GM18505 (cell line): ENCODE measurements around the gene RASGEF1C.
"Not testable (repeated sequence)": the region's sequence is repeated elsewhere in the genome, so short reads cannot be mapped to it uniquely, and the experiment has no call there.

Experiments
- ATAC-seq: cut with Tn5 transposase; IDR thresholded peaks from one replicate; pipeline ENCODE4 v1.9.1; 2021; ENCODE audit not compliant: unreplicated experiment
- POLR2A ChIP-seq: IDR thresholded peaks from 4 replicates; pipeline ENCODE4 v1.6.1; 2011; ENCODE audit warnings: borderline replicate concordance; ENCODE audit not compliant: insufficient read depth, insufficient read length; ENCODE audit errors: extremely low read depth

The RASGEF1C gene

DNA sequence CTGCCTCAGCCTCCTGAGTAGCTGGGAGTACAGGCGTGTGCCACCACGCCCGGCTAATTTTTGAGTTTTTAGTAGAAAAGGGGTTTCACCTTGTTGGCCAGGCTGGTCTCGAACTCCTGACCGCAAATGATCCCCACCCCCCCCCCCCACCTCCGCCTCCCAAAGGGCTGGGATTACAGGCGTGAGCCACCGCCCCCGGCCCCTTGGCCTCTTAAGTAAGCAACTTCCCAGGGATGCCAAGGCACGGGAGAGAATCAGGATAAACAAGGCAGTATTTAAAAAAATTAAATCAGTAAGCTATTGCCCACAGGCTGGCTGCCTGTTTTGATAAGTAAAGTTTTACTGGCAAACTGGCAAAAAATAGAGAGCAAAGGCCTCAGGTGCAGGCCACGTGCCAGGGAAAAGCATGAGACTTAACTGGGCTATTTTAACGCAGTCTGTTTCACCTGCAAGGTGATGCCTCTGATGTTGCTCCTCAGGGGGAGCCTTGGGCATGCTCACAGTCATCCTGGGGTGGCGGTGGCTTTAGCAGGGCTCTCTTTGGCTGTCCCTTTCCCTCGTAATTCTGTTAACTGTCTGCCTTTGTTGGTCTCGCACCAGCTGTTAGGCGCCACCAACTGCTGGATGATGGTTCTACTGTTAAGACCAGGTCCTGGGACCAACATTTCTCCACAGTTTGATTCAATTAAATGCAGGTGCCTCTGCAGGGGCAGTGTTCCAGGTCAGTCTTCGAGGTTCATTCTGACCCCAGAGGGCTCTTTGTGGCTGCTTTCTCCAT, 118.1 kb downstream of the RASGEF1C start:
- ATAC-seq, result no peak

DNA sequence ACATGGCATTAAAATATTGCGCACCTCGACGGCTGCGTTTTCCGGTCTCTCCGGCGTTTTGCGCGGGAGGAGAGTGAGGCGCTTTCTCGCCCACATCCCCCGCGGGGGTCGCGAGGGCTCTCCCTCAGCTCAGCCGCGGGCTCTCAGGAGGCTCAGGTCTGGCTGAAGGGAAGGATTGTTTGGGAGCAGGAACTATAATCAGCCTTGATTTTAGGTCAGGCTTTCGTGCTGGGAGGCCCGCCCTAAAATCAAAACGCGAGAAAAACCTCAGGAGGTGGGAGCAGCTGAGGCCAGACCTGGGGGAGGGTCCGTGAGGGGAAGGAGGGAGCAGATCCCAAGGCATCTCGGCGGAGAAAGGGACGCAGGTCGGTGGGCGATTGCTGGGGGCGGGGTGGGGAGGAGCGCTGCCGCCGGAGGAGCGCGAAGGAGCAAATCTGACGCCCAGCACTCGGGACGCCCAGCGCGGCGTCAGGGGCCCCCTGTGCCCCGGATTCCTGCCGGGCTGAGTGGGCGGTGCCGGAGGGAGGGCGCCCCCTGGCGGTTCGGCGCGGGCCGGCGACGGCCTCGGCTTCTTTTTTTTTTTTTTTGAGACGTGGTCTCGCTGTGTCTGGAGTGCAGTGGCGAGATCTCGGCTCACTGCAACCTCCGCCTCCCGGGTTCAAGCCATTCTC, 118.8 kb downstream of the RASGEF1C start:
- no peak for TF ChIP-seq POLR2A
- ATAC-seq, result no peak

More for the DNA sequence above, 118.1 kb downstream of the RASGEF1C start:
- no peak for TF ChIP-seq POLR2A

DNA sequence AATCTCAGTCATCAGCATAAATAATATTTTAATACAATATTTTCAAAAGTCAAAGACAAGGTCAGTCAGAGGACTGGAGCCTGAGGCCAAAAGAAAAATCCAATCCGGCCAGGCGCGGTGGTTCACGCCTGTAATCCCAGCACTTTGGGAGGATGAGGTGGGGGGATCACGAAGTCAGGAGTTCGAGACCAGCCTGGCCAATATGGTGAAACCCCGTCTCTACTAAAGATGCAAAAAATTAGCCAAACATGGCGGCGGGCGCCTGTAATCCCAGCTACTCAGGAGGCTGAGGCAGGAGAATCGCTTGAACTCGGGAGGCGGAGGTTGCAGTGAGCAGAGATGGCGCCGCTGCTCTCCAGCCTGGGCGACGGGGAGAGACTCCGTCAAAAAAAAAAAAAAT, 119.4 kb downstream of the RASGEF1C start:
- not testable (repeated sequence) for ATAC-seq

DNA sequence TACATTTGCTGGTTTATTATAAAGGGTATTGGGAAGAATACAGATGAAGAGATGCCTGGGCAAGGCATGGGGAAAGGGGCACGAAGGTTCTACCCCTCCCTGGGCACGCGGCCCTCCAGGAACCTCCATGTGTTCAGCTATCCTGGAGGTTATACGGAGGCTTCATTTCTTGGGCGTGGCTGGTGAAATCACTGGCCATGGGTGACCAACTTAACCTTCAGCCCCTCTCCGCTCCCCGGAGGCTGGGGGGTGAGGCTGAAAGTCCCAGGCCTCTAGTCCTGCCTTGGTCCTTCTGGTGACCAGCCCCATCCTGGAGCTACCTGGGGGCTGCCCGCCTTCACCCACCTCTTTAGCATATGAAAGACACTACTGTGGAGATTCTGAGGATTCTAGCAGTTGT, 120.5 kb downstream of the RASGEF1C start:
- TF ChIP-seq POLR2A, result no peak
- ATAC-seq, result no peak

DNA sequence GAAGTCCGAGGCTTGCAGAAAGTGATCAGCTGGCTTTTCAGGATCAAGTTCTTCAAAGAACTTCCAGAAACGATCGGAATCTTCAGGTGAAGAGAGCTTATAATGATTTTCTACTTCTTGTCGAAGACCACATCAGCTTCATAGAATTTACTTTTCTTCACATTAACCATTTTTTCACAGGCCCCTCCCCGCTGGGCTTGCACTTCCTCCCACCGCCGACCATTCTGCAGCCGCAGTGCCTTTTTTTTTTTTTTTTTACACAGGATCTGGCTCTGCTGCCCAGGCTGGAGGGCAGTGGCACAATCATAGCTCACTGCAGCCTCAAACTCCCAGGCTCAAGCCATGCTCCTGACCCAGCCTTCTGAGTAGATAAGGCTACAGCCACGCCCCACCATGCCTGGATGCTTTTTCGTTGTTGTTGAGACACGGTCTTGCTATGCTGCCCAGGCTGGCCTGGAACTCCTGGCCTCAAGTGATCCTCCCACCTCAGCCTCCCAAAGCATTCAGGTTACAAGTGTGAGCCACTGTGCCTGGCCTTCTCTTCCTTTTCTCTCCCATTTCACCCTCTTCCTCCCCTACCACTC, 122.1 kb downstream of the RASGEF1C start:
- ATAC-seq, result no peak

DNA sequence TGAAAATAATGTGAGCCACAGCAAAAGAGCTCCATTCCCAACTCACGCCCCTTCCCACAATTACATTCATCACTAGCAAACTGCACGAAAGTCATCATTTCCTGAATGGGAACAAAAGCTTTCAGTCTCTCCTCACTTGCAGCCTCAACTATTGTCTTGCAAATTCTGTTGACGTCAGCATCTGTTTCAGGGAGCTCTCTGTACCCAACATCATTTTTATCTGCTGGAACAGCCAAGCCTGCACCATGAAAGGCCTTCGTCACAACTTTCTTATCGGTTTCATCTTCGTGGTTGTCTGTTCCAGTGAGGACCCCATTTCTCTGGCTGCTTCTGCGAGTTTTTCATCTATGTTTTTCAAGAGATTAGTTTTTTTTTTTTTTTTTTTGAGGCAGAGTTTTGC, 123.2 kb downstream of the RASGEF1C start:
- no peak for ATAC-seq
- no peak for TF ChIP-seq POLR2A

More for the DNA sequence above, 122.1 kb downstream of the RASGEF1C start:
- TF ChIP-seq POLR2A, result no peak

DNA sequence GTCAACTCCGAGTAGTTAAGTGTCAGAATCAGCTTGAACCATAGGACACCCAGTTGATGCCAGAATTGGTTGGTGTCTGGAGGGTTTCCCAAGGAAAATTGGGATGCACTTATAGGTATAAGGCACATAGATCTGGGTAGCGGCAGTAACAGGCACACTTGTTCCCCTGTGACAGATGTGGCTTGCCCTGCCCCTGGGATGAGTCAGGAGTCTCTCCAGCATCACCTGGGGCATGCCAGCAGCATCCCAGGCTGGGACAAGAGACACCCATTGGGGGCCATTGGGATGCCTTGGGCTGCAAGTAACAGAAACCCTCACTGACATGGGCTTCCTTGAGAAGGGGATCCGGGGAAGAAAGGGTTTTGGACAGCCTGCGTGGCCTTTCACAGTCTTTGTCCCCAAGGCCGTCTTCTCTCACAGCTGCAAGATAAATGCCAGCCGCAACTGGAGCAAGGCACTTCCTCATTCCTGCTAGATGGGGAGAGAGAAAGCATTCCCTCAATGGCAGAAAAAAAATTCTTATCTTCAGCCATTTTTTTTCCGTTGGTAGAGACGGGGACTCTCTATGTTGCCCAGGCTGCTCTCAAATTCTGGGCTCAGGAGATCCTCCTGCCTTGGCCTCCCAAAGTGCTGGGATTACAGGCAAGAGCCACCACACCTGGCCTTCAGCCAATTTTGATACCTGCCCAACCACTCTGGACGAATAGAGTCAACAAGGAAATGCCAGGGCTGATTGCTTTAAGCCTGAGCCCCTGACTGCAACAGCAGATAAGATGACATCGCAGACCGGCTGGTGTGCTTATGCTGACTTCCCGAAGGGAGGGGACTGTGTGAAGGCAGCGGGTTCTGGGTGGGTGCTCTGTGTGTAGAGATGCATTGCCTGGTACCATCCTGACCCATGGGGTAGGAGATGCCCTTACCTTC, 124.1 kb downstream of the RASGEF1C start:
- ATAC-seq, result no peak
- no peak for TF ChIP-seq POLR2A

DNA sequence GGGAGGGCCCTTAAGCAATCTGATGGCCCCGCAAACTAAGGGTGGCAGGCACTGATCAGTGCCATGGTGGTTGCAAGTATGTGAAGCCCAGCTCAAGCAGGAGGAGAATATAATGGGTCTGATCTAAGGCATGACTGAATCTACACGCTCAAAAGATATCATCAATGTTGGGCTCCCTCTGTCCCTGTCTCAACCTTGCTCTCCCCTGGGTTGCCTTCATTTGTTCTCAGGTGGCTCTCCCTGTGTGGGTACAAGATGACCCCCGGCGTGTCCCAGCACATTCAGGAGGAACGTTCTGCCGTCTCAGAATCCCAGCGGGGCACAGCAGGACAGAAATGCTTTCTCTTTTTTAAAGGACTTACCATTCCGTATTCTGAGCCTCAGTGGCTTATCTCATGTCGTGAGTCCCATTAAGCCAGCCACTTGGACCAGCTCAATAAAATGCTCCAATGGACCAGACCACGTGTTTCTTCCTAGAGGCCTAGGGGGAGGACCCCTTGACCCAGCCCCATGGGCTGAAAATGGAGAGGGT, 125.4 kb downstream of the RASGEF1C start:
- TF ChIP-seq POLR2A, result no peak
- ATAC-seq, result no peak

DNA sequence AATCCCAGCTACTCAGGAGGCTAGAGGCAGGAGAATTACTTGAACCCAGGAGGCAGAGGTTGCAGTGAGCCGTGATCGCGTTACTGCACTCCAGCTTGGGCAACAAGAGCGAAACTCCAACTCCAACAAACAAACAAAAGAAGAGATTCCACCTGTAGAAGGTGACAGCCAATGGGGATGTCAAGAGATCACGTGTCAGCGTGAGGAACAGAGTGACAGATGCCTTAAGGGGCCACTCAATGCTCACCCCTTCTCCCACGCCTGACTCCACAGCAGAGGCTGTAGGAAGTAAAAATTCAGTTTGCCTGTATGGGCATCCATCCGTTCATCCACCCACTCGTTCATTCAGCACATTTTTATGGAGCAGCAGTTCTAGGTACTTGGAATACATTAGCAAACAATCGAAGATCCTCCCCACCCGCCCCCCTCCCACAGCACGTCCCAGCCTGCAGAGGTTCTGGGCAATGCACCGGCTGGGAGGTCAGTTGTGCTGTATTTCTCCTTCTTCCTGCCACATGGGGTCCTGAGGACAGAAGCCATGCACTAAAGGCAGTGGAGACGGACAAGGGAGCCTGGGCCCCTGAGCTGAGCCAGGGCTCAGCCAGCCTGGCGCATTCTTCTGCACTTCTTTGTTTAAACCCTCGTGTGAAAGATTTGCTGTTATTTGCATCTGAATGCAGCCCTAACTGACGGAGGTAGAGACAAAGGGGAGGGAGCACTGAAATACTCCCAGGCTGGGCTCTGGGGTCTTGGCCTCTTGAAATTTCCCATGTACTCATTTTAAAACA, 126.2 kb downstream of the RASGEF1C start:
- no peak for TF ChIP-seq POLR2A
- no peak for ATAC-seq

DNA sequence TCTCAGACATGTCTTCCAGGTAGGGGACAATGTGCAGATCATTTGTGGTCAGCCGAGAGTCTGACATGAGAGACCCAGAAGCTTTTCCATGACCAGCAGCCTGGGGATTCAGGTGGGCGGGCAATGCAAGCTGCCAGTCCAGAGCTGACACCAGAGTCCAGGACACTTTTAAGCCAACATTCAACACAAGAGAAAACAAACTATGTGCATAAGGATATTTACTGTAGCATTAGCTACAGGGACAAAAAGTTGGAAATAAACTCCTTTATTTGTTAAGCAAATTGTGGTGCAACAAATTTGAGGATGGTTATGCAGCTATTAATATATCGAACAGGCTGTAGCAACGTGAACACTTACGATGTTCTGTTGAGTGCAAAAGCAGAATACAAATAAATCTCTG, 127.5 kb downstream of the RASGEF1C start:
- ATAC-seq, result no peak
- no peak for TF ChIP-seq POLR2A

DNA sequence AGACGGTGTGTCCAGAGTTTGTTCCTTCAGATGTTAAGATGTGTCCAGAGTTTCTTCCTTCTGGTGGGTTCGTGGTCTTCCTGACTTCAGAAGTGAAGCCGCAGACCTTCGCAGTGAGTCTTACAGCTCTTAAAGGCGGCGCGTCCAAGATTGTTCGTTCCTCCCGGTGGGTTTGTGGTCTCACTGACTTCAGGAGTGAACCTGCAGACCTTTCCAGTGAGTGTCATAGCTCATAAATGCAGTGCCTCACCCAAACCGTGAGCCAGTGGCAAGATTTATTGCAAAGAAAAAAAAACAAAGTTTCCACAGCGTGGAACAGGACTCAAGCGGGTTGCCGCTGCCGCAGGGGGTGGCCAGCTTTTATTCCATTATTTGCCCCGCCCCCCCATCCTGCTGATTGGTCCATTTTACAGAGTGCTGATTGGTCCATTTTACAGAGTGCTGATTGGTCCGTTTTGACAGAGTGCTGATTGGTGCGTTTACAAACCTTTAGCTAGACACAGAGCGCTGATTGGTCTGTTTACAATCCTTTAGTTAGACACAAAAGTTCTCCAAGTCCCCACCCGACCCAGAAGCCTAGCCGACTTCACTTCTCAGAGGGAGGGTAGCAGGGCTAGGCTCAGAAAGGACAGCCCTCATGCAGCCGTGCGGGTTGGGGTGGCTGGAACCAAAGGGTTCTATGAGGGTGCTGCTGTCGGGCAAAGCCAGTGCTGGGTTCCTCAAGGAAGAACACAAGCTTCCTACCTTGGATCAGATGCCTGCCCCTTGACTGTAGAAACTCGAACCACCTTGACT, 128.3 kb downstream of the RASGEF1C start:
- no peak for ATAC-seq
- no peak for TF ChIP-seq POLR2A
